C4-2B (cell line): Measurements from ENCODE around the gene SCAPER.

Experiments
- CTCF ChIP-seq: fragments of 450-650 bp; conservative IDR thresholded peaks from 2 replicates; pipeline ENCODE4 v1.5.1; 2017; ENCODE audit warnings: mild to moderate bottlenecking
- ZFX ChIP-seq: fragments of 450-650 bp; IDR thresholded peaks from 2 replicates; pipeline ENCODE4 v1.6.1; 2017

GRCh38 chr15:76566276-76566675, 338.9 kb downstream of the SCAPER start:
- no peak for TF ChIP-seq CTCF
- no peak for TF ChIP-seq ZFX
